NCI-H2107 (cell line): ENCODE results near the gene LAG3.
A peak's percentile ranks its signal among the peaks of the same experiment; 100 is the strongest.

Source experiments
- DNase-seq: peaks from one replicate; lab custom pipeline; 2025; lab: John Stamatoyannopoulos, UW

The LAG3 gene

GRCh38 chr12:6790496-6791150, 18.3 kb downstream of the LAG3 start:
- no peak for DNase-seq

GRCh38 chr12:6791931-6792520, 19.7 kb downstream of the LAG3 start:
- DNase-seq: no peak

- DNase-seq: no peak
These were observed 20.3 kb downstream of the LAG3 start for GRCh38 chr12:6792522-6793201.

- DNase-seq: no peak
These were observed 22.8 kb downstream of the LAG3 start for GRCh38 chr12:6795088-6795487.

GRCh38 chr12:6796576-6796975, 24.3 kb downstream of the LAG3 start:
- no peak for DNase-seq

- no peak for DNase-seq
These were observed 26.8 kb downstream of the LAG3 start for GRCh38 chr12:6799147-6799546.

GRCh38 chr12:6807170-6807569, 34.9 kb downstream of the LAG3 start:
- DNase-seq: no peak

GRCh38 chr12:6809056-6809455, 36.7 kb downstream of the LAG3 start:
- DNase-seq: no peak

- no peak for DNase-seq
These were observed 38.4 kb downstream of the LAG3 start for GRCh38 chr12:6810758-6811157.

- DNase-seq: no peak
These were observed 41.0 kb downstream of the LAG3 start for GRCh38 chr12:6813363-6813762.

- no peak for DNase-seq
These were observed 44.3 kb downstream of the LAG3 start for GRCh38 chr12:6816598-6816997.

GRCh38 chr12:6817098-6817497, 44.8 kb downstream of the LAG3 start:
- no peak for DNase-seq

GRCh38 chr12:6817662-6818157, 45.4 kb downstream of the LAG3 start:
- no peak for DNase-seq

- DNase-seq: no peak
These were observed 45.9 kb downstream of the LAG3 start for GRCh38 chr12:6818222-6818621.

GRCh38 chr12:6818645-6819044, 46.3 kb downstream of the LAG3 start:
- no peak for DNase-seq

GRCh38 chr12:6819106-6820030, 47.0 kb downstream of the LAG3 start:
- no peak for DNase-seq

- DNase-seq: no peak
These were observed 47.8 kb downstream of the LAG3 start for GRCh38 chr12:6820166-6820565.

- DNase-seq: peak; percentile 56
These were observed 49.5 kb downstream of the LAG3 start, which contains the start of gene GPR162 for GRCh38 chr12:6821591-6822425. GPR162 (plus strand) TSS chr12:6821821; CDS start chr12:6823899, 2,078 bp downstream.

- no peak for DNase-seq
These were observed 50.3 kb downstream of the LAG3 start for GRCh38 chr12:6822426-6823135.
